GM18909 (cell line): Measurements from ENCODE around the gene CCR5AS.
"Not testable (repeated sequence)": the region's sequence is repeated elsewhere in the genome, so short reads cannot be mapped to it uniquely, and the experiment has no call there.

Experiments
- ATAC-seq: cut with Tn5 transposase; IDR thresholded peaks from one replicate; pipeline ENCODE4 v1.9.1; 2021; ENCODE audit warnings: mild to moderate bottlenecking; ENCODE audit not compliant: unreplicated experiment, poor library complexity

Gene CCR5AS

GRCh38 chr3:46330676-46331075 lies 76.2 kb downstream of the CCR5AS start:
- not testable (repeated sequence) for ATAC-seq

- no peak for ATAC-seq
Observed at GRCh38 chr3:46325645-46326300, 81.1 kb downstream of the CCR5AS start.

- no peak for ATAC-seq
Observed at GRCh38 chr3:46324036-46324435, 82.8 kb downstream of the CCR5AS start.

GRCh38 chr3:46321461-46322104 lies 85.3 kb downstream of the CCR5AS start:
- ATAC-seq = no peak

GRCh38 chr3:46318207-46318927 lies 88.5 kb downstream of the CCR5AS start:
- ATAC-seq = no peak

GRCh38 chr3:46316206-46316605 lies 90.7 kb downstream of the CCR5AS start:
- ATAC-seq = no peak

GRCh38 chr3:46314517-46314916 lies 92.3 kb downstream of the CCR5AS start:
- no peak for ATAC-seq
